GM19397 (cell line): ENCODE measurements around the gene NINJ1.
"Not testable (repeated sequence)": the region's sequence is repeated elsewhere in the genome, so short reads cannot be mapped to it uniquely, and the experiment has no call there.

Source experiments
- ATAC-seq: cut with Tn5 transposase; IDR thresholded peaks from one replicate; pipeline ENCODE4 v1.9.1; 2021; ENCODE audit warnings: mild to moderate bottlenecking, moderate library complexity; ENCODE audit not compliant: unreplicated experiment

NINJ1 gene

DNA sequence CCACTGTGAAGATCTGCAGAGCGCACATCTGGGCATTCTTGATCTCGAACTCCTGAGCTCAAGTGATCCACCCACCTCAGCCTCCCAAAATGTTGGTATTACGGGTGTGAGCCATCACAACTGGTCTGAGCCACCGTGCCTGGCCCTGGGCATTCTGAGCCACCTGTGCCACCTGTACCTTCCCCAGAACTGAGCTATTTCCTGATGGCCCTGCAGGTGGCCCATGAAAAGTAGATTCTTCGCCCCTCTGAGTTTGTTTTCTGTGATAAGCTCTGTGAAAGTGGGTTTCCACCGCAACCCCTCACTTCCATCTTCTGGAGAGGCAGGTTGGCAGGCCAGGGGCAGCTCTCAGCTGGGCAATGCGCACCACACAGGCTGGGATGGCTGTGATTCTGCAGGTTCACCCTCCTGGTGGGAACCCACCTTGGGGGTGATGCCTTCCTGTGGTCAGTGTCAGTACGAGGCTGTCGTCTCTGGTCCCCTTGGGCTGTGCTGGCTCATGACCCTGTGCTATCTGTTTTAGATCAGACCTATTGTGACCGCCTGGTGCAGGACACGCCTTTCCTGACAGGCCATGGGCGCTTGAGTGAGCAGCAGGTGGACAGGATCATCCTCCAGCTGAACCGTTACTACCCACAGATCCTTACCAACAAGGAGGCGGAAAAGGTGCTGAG is 26.8 kb downstream of the NINJ1 start:
- no peak for ATAC-seq

DNA sequence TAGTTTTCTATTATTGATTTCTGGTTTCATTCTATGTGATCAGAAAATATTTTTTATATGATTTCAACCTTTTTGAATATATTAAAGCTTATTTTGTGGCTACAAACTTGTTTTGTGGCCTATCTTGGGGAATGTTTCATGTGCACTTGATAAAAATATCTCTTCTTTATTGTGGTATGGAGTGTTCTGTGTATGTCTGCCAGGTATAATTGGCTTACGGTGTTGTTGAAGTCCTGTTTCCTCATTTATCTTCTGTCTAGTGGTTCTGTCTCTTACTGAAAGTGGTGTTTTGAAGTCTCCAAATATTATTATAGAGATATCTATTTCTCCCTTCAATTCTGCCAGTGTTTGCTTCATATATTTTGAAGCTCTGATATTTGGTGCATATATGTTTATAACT is 28.4 kb downstream of the NINJ1 start:
- no peak for ATAC-seq

DNA sequence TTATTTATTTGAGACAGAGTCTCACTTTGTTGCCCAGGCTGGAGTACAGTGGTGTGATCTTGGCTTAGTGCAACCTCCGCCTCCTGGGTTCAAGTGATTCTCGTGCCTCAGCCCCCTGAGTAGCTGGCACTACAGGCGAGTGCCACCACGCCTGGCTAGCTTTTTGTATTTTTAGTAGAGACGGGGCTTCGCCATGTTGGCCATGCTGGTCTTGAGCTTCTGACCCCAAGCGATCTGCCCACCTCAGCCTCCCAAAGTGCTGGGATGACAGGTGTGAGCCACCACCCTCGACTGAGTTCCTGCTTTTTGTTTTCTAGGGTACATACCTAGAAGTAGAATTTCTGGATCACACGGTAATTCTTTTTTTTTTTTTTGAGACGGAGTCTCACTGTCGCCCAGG is 33.0 kb downstream of the NINJ1 start:
- not testable (repeated sequence) for ATAC-seq

DNA sequence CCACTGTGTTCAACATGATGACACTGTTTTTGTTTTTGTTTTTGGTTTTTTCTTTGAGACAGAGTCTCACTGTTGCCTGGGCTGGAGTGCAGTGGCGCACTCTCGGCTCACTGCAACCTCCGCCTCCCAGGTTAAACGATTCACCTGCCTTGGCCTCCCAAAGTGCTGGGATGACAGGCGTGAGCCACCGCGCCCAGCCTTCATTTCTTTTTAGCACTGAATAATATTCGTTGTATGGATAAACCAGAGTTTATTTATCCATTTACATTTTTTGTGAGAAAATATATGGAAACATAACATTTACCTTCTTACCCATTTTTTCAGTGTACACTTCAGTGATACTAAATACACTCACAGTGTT is 33.8 kb downstream of the NINJ1 start:
- no peak for ATAC-seq

DNA sequence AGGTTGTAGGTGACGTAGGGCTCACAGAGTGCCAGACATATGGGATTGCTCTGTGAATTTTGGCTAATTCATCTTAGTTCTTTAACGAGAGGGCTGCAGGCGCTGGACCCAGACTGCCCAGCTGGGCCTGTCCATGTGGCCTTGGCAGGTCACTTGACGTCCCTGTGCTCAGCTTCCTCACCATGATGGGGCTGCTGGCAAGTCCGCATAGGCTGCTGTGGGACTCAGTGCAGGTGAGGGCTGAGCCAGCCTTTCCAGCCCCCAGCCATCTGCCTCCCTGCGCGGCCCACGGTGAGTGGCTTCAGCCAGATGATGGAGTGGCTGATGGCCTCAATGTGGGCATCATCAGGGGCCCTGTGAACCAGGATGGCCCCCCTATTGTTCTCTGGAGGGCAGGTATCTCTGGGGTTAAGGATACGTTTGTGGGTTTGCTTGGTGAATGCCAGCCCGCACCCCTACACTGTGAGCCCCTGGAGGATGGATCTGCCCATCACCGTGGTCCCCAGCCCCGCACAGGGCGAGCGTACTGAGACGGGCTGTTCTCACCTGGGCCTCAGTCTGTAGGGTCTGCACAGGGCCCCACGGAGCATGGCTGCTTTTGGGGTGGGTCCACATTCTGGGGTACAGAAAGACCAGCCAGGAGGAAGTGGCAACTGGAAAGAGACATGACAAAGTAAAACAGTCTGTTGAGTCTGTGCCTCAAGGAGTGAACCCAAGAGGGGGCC is 34.3 kb downstream of the NINJ1 start:
- ATAC-seq, result no peak

DNA sequence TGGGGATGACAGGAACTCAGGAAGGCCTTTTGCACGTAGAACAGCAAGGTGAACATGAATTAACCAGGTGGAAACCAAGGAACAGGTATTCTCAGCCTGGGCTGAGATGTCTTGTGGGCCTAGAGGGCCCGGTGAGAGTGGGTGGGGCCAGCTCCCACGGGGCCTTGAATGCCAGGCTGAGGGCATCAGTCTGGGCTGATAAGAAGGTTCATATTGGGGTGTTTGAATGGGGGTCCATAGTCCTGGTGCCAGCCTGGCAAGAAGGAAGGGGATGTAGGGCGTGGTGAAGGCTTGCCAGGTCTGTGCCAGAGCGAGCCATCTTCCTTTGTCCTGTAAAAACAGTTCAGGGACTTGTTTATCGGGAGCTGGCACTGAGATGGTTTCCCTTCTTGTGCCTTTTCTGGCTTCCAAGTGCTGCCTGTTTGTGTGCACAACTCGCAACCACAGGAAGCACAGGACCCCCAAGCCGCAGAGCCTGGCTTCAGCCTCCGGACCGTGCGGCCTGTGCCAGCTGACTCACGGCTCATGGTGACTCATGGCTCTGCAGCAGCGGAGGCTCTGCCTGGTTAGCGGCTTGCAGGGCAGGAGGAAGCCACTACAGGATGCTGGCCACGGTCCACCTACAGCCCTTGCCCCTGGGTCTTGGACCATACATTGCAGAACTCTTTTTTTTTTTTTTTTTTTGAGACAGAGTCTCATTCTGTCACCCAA is 35.7 kb downstream of the NINJ1 start:
- ATAC-seq, result no peak

DNA sequence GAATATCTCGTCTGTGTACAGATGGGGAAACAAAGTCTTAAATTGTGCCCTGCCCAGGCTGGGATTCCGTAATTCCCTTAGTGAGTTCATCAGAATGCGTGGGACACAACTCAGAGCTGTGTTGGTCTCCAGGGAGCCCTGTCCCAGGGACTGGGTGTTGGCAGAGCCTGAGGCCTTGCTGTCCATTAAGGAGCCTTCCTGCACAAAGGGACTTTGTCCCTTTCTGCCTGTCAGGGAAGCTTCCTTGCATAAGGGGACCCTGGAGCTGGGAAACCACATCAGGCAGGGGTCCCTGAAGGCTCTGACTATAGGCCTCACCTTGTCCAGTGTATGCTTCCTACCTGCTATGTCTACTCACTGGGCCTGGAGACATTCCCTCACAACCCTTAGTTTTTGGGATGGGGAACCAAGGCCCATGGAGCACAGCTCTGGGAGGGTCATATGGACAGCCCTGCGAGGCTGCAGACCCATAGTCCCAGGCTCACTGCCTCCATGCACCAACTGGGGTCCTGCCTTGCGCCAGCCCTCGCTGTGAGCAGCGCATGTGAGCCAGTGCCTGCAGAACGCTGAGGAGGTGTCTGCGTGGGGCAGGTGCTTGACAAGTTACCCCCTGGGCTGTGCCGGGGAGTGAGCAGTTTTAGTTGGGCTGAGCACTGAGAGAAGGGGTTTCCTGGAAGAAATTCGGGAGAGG is 36.4 kb downstream of the NINJ1 start:
- ATAC-seq, result no peak

DNA sequence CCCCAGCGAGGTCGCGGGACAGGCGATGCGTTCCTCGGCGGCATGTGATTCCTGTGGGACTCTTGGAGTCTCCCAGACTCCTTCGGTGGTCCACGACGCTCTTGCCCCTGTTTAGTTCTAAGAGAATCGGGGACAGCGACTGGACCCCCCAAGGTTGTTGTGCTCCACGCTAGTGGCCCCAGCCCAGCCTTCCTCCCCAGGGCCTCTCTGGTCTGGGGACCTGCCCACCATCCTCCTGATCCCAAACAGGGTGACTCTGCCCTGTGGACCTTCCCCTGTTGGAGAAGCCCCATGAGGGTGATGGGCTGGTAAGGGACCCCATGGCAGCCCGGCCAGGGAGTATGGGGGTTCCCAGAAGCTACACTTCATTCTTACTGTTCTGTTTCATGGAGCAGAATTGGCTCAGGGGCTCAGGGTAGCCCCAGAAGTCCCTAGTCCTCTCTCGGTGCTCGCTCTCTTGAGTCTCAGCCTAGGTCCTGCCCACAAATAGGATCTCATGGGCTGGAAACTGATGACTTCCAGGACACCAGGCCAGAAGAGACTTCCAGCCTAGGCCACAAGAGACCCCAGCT is 37.2 kb downstream of the NINJ1 start:
- no peak for ATAC-seq

DNA sequence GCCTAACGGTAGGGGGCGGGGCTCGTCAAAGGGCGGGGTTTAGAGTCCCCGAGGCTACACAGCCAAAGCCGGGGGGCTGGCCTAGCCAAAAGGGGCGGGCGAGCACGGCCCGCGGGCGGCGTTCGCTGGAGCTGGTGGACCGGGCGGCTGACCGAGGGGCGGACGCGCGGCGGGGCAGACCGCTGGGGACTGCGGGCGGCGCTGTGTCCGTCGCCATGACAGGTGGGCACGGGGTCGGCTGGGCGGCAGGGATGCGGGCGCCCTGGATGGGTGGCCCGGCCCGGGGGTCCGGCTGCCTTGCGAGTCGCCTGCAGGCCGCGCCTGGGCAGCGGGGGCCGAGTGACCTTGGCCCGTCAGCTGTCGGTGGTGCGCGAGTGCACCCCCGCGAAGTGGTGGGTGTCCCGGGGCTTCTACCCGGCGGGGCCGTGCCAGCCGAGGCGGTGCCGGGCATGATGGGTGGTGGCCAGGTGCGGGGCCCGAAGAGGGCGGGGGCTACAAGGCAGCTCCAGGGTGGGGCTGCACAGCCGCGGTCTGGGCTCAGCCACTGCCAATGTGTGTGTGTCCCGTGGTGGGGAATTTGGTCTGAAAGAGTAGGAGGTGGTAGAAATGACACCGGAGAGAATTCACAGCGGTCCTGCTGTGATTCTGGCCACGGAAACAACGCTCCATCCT is 37.8 kb downstream of the NINJ1 start, which contains the start of gene CARD19:
Gene CARD19, plus strand, starts transcription at position 87 of the 672 bp plus-strand sequence. Its CDS starts 129 bp downstream, at position 216.
- peak; percentile 51 for ATAC-seq

DNA sequence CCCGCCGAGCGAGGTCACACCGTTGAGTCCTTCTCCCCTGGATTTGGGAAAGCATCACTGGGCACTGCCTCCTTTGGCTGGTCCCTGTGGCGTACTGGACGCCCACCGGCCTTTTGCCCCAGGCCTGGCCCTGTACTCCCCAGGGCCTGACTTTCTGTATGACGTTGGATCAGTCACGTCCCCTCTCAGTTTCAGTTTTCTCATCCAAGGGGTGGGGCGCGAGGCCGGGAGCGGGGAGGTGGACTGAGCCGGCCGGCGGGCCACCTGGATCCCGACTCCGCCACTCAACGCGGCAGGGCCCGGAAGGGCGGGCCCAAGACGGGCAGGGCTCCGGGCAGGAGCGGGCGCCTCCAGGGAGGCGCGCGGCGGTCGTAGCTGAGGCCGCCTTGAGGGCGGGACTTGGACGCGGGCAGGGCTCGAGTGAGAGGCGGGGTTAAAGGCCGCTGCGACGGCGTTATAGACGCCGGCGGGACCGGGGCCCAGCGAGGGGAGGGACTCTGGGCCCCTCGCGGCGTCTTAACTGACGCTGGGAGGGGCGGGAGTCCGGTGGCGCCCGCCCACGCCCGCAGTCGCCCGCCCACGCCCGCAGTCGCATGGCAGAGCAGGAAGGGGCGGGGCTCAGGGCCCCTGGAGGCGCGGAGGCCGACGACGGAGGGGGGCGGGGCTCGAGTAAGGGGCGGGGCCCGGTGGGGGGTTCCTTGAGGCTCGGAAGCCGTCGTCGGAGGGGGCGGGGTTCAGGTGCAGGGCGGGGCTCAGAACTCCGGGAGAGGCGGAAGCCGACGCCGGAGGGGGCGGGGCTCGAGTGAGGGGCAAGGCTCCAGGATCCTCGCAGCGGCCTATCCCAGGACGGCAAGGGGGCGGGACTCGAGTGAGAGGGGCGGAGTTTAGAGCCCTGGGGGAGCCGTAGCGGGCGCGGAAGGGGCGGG is 38.6 kb downstream of the NINJ1 start:
- peak; percentile 67 for ATAC-seq

DNA sequence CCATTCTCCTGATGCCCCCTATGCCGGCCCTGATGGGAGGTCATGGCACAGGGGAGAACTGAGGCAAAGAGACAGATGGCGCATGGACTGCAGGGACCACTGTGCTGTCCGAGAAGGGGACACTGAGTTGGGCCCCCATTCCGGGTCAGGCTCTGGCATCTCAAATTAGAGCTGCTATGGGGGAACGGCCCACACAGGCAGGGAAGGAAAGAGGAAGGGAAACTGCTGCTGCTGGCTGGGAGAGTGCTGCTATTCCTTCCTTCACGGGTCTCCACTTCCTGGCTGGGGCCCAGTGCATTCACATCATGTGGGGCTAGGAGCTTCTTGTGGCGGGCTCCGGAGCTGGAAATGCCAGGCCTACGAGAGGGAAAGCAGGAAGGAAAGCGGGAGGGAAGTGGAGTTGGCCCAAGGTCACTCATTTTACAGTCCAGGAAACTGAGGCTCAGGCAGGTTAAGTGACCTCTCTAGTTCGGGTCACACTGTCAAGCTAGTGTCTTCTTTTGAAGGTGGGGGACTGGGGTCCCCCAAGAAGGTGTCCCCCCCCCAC is 39.3 kb downstream of the NINJ1 start:
- no peak for ATAC-seq

DNA sequence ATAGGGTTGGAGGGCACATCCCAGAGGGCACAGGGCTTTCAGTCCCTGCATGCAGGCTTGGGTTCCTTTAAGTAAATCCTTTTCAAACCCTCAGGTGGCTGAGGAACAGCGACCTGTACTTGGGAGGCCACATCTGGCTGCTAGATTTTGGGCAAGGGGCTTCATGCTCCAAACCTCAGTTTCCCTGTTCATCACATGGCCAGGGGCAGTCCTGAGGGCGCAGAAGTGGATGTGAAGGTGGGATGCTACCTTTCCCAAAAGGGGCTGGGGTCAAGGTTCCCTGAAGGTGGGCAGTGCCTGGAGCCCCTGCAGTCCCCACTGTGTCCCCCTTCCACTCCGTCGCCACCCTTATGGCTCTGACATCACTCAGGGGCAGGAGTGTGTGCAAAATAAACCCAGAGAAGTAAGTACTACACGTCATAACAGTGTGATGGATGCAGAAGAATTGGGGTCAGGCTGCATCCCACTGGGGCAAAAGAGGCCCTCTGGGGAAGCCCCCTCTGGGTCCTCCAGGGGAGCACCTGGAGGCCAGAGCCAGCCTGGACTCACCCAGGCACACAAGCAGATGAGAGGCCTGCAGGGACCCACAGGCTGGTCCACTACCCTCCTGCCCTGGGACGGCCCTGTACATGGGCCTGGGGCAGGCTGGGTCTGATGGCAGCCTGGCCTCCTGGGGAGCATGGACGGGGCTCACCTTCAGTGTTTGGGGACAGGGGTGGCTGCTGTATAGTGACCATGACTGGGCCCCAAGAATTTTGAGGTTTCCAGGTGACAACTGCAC is 40.0 kb downstream of the NINJ1 start:
- no peak for ATAC-seq

DNA sequence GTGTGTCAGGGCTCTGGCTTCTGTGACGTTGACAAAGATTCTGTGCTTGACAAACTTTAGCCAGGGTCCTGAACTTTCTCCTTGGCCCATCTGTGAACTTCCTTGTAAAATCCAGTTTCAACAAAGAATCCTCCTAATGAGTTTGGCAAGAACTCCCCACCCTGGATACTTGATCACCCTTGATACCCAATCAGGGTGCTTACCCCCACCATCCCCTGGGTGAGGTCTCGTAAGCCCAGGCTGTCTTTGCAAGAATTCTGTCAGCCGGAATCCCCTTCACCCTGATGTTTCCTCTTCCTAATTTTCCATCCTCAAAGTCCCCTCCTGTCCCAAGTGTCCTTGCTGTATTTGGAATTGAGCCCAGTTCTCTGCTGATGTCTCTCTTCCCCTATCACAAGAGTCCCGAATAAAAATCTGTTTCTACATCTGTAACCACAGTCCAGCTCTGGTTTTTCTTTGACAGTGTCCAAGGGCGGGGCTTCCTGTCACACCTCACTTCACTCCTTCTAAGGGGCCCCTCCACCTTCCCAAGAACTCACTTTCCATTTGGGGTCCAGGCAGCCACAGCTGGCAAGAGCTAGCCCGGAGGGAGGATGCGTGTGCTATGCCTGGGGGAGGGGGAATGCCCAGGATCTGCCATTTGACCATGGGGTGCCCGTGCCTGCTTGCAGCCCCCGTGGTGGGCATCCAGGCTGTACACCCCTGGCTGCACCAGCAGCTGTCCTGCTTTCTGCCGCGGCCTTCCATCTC is 40.7 kb downstream of the NINJ1 start:
- no peak for ATAC-seq

DNA sequence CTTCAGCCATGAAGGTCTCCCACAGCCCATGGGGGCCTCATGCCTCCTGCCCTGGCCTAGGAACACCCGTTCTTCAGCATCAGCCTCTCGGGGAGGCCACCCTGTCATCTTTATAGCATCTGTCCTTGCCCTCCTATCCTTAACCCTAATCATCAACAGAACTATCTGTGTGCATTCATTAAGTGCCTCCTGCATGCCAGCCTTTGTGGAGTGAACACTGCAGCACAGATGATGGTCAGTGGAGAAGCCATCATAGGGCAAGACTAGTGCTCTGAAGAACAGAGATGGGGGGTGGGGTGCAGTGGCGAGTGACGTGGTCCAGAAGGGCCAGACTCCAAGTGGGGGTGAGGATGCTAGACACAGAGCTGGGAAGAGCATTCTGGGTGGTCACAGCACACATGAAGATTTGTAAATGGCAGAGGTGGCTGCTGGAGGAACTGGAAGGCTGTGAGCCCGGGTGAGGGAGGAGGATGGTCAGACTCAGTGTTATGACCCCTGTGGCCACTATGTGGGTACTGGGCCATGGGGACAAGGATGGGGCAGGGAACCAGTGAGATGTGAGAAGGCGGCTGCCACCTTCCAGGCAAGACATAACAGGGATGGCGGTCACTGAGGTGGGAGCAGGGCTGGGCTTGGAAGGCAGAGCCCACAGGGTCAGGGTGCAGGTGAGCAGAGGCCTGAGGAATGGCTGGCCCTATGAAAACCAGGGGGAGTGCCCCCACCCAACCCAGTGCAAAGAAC is 41.6 kb downstream of the NINJ1 start:
- no peak for ATAC-seq

DNA sequence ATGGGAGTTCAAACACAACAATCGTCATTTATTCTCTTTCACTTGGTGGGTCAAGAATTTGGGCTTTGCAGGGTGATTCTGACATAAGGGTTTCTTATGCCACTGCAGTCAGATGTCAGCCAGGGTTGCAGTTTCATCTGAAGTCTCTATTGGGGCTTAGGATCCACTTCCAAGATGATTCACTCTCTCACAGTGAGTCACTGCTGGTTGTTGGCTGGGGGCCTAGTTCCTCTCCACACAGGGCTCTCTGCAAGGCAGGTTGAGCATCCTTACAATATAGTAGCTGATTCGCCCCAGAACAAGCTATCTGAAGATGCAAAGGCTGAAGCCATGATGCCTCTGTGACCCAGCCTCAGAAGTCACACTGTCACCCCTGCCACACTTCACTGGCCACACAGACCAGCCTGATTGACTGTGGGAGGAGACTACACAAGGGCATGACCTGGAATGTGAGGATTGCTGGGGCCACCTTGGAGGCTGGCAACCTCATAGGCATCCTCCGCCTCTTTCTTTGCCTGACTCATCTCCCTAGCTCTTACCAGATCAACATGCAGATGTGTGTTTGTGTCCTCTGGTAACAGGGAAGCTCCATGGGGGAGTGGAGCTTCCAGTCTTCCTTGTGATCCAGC is 42.5 kb downstream of the NINJ1 start:
- no peak for ATAC-seq

DNA sequence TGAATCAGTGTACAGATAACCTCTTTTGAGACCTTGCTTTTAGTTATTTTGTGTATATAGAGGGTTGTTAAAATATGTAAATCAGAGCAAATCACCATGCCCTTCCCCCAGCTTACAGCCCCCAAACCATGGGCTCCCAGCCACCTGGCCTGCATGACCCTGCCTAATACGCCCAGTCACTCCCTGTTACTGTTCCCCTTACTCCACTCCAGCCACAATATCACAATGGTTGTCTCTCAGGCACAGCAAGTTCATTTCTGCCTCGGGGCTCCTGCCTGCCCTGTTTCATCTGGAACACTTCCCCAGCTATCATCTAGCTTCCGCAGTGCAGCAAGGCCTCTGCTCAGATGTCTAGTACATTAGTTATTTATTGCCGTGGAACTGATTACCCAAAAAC is 43.0 kb downstream of the NINJ1 start:
- no peak for ATAC-seq
